ENCODE measurements around the gene AKAP7. TPM values are rescaled to one million over a fixed set of nuclear protein-coding genes. Genes with fewer than 3 reads are reported as not detected.

The AKAP7 gene
- polyA plus RNA-seq, 1 donor (not counting 4 experiments of a cell fraction or from before 2014, with no cell fraction given), result 1.7 TPM

DNA sequence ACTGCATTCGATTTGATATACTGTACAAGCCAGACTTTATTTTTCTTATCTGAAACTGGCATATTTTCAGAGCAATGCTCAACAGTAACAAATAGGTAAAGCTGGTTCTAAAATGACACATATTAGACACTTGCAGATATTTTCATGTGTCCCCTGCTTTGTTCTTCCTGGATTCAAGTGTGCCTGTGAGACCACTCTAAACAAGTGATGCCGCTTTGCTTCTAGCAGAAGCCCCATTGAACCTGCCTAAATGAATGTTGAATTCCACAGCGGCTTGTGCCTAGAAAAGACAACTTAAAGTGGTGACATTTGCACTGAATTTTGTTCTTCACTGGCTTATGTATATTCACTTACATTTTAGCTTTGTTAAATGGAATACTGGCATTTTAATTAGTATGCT lies 115.7 kb downstream of the AKAP7 start:
- Histone ChIP-seq H3K79me2 (ENCODE audit: control insufficient read depth, insufficient read depth, low read length) (no peaks in the 10 kb centered on the region), H3K4me1 (ENCODE audit: control insufficient read depth, extremely low read depth, insufficient read depth, low read length) (peaks cover 4% of the 10 kb centered on the region), H3K36me3 (ENCODE audit: control insufficient read depth in 2 of 2, extremely low read depth in 1 of 2, insufficient read depth in 2 of 2, low read length in 2 of 2) (no peaks in the 10 kb centered on the region), H3K27ac (ENCODE audit: control insufficient read depth, insufficient read depth, low read length) (no peak overlapping the region), H3K9me3 (ENCODE audit: control insufficient read depth, low read depth, low read length) (no peaks in the 10 kb centered on the region), H3K27me3 (ENCODE audit: control insufficient read depth, extremely low read depth, insufficient read depth, low read length) (no peaks in the 10 kb centered on the region), H3K9me1 (ENCODE audit: control insufficient read depth, extremely low read depth, insufficient read depth, low read length) (no peaks in the 10 kb centered on the region), H3K9ac (ENCODE audit: control insufficient read depth, extremely low read depth, insufficient read depth, low read length) (no peak overlapping the region), H3K4me3 (ENCODE audit: control insufficient read depth in 2 of 3, extremely low read depth in 1 of 3, insufficient read depth in 2 of 3, low read depth in 1 of 3, low read length in 3 of 3) (no peak overlapping the region), H4K20me1 (ENCODE audit: control insufficient read depth, extremely low read depth, insufficient read depth, low read length) (no peaks in the 10 kb centered on the region), H3K4me2 (ENCODE audit: control insufficient read depth, extremely low read depth, insufficient read depth, low read depth, low read length) (no peak overlapping the region), H2AFZ (ENCODE audit: control insufficient read depth, low read length) (no peak overlapping the region)
- no peak for FAIRE-seq
- dilution Hi-C loops (cut with MboI; ENCODE audit: extremely low pct_ligation_motif_present, low sequenced_read_pairs), result no loop called here
- no peak for DNase-seq (ENCODE audit: low read depth, low spot score)
- TF ChIP-seq, protein P1, sequence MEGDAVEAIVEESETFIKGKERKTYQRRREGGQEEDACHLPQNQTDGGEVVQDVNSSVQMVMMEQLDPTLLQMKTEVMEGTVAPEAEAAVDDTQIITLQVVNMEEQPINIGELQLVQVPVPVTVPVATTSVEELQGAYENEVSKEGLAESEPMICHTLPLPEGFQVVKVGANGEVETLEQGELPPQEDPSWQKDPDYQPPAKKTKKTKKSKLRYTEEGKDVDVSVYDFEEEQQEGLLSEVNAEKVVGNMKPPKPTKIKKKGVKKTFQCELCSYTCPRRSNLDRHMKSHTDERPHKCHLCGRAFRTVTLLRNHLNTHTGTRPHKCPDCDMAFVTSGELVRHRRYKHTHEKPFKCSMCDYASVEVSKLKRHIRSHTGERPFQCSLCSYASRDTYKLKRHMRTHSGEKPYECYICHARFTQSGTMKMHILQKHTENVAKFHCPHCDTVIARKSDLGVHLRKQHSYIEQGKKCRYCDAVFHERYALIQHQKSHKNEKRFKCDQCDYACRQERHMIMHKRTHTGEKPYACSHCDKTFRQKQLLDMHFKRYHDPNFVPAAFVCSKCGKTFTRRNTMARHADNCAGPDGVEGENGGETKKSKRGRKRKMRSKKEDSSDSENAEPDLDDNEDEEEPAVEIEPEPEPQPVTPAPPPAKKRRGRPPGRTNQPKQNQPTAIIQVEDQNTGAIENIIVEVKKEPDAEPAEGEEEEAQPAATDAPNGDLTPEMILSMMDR (optimal IDR thresholded peaks at IDR 0.05 in 1 of 3, IDR thresholded peaks at IDR 0.05 in 1 of 3, conservative IDR thresholded peaks at IDR 0.05 in 1 of 3; ENCODE audit: extremely low read depth in 1 of 3, insufficient read depth in 2 of 3, low read length in 3 of 3), result no peak
- no peak for TF ChIP-seq EZH2 (IDR thresholded peaks at IDR 0.05; ENCODE audit: low read length)

DNA sequence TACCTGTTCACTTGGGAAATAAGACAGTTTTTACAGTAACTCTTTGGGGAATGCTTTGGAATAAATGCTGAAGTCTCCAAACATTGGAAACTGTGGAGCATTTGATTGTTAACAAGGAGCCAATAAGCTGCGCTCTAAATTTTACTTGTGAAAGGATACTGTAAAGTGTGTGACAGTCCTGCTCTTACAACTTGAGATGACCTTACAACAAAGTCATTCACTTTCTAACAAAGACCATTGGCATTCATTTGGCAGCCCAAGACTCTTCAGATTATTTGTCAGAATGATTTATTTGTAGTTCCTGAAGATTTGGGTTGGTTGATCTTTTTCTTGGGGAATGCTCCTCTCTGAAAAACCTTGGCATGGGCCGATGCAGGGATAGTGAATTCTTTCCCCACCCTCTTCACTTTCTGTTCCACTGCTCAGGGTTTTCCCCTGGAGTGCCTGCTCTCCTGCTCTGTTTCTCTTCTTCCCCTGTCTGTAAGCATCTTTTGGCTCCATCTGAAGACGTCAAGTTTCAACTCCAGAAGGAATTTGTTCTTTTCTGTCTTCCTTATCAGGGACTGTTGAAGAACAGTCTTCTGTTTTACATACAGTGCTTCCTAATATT lies 116.4 kb downstream of the AKAP7 start:
- H3K9me3 ChIP-seq (ENCODE audit: control insufficient read depth, low read depth, low read length), result no peaks in the 10 kb centered on the region
- dilution Hi-C loops (cut with MboI; ENCODE audit: extremely low pct_ligation_motif_present, low sequenced_read_pairs), result no loop called here
- H3K4me2 ChIP-seq (ENCODE audit: control insufficient read depth, extremely low read depth, insufficient read depth, low read depth, low read length), result no peak overlapping the region
- no peak for DNase-seq (ENCODE audit: low read depth, low spot score)
- no peaks in the 10 kb centered on the region for H3K79me2 ChIP-seq (ENCODE audit: control insufficient read depth, insufficient read depth, low read length)
- H3K36me3 ChIP-seq (ENCODE audit: control insufficient read depth in 2 of 2, extremely low read depth in 1 of 2, insufficient read depth in 2 of 2, low read length in 2 of 2), result no peaks in the 10 kb centered on the region
- no peaks in the 10 kb centered on the region for H3K9me1 ChIP-seq (ENCODE audit: control insufficient read depth, extremely low read depth, insufficient read depth, low read length)
- no peak for FAIRE-seq
- no peaks in the 10 kb centered on the region for H3K27me3 ChIP-seq (ENCODE audit: control insufficient read depth, extremely low read depth, insufficient read depth, low read length)
- no peaks in the 10 kb centered on the region for H4K20me1 ChIP-seq (ENCODE audit: control insufficient read depth, extremely low read depth, insufficient read depth, low read length)
- H3K27ac ChIP-seq (ENCODE audit: control insufficient read depth, insufficient read depth, low read length), result no peak overlapping the region
- peaks cover 4% of the 10 kb centered on the region for H3K4me1 ChIP-seq (ENCODE audit: control insufficient read depth, extremely low read depth, insufficient read depth, low read length)
- H3K4me3 ChIP-seq (ENCODE audit: control insufficient read depth in 2 of 3, extremely low read depth in 1 of 3, insufficient read depth in 2 of 3, low read depth in 1 of 3, low read length in 3 of 3), result no peak overlapping the region
- no peak overlapping the region for H2AFZ ChIP-seq (ENCODE audit: control insufficient read depth, low read length)
- no peak overlapping the region for H3K9ac ChIP-seq (ENCODE audit: control insufficient read depth, extremely low read depth, insufficient read depth, low read length)
- TF ChIP-seq, protein P1 (optimal IDR thresholded peaks at IDR 0.05 in 1 of 3, IDR thresholded peaks at IDR 0.05 in 1 of 3, conservative IDR thresholded peaks at IDR 0.05 in 1 of 3; ENCODE audit: extremely low read depth in 1 of 3, insufficient read depth in 2 of 3, low read length in 3 of 3), result no peak
- TF ChIP-seq EZH2 (IDR thresholded peaks at IDR 0.05; ENCODE audit: low read length), result no peak
